HG03469 (cell line): ENCODE data around the gene GNA15.
"Not testable (repeated sequence)": the region's sequence is repeated elsewhere in the genome, so short reads cannot be mapped to it uniquely, and the experiment has no call there.

ENCODE experiments used
- ATAC-seq: cut with Tn5 transposase; IDR thresholded peaks from one replicate; pipeline ENCODE4 v1.9.1; 2021; ENCODE audit warnings: mild to moderate bottlenecking, moderate library complexity, moderate number of reproducible peaks; ENCODE audit not compliant: unreplicated experiment

GNA15 gene

DNA sequence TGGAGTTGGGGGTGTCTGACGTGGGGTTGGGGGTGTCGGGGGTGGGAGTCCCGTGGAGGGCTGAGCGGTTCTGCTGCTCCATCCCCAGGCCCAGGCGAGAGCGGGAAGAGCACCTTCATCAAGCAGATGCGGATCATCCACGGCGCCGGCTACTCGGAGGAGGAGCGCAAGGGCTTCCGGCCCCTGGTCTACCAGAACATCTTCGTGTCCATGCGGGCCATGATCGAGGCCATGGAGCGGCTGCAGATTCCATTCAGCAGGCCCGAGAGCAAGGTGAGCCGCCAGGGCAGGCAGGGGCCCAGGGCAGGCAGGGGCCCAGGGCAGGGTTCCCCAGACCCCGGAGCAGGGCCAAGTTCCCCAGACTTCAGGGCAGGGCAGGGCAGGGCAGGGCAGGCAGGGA, 12.7 kb downstream of the GNA15 start:
- ATAC-seq, result no peak

DNA sequence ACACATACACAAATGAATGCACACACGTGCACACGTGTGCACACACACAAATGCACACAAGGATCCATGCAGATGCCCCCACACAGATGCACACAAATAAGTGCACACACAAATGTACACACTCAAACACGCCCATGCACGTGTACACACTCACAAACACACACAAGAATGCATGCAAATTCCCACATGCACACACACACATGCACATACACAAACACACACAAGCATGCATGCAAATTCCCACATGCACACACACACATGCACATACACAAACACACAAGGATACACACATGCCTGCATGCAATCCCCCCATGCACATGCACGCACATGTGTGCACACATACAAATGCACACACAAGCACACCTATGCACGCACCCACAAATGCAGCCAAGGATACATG, 13.3 kb downstream of the GNA15 start:
- no peak for ATAC-seq

DNA sequence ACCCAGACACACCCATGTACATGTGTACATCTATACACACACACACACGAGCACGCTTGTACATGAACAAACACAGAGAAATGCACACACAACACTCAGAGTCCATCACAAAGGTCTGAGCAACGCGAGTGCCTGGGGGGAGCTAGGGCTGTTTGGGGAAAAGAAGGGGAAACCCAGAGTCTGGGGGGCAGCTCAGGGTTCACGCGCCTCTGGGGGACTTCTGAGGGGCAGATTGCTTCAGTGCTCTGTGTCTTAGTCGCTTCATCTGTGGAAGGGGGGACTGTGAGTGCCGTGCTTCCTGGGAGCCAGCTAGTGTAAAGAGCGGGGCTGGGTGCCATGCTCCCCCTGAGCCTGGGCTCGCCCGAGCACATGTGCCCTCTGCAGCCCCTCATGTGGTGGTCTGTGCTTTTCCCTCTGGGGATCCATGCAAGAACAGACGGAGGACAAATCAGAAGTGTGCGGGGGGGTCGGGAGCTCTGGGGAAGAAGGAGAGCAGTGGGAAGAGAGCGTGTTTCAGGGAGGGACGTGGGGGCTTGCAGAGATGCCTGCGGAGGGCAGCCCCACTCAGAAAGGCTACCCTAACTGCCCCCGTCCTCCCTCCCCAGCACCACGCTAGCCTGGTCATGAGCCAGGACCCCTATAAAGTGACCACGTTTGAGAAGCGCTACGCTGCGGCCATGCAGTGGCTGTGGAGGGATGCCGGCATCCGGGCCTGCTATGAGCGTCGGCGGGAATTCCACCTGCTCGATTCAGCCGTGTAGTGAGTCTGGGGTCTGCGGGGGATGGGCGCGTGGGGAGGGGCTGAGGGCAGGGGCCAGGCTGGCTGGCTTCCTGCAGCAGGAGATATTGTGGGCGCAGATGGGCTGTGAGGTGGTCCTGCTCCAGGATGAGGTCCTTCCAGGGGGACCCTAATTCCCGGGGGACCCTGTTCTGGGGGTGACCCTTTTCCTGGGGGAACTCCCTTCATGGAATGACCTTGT, 14.0 kb downstream of the GNA15 start:
- no peak for ATAC-seq

DNA sequence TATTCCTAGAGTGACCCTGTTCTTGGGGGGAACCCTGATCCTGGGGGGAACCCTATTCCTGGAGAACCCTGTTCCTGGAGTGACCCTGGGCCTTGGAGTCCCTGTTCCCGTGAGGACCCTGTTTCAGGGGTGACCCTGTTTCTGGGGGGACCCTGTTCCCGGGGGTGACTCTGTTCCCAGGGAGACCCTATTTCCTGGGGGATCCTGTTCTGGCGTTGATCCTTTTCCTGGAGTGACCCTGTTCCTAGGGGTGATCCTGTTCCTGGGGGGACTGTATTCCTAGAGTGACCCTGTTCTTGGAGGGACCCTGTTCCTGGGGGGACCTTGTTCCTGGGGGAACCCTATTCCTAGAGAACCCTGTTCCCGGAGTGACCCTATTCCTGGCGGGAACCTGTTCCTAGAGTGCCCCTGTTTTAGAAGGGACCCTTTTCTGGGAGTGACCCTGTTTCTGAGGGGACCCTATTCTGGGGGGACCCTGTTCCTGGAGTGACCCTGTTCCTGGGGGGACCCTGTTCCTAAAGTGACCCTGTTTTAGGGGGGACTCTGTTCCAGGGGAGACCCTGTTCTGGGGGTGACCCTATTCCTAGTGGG, 15.0 kb downstream of the GNA15 start:
- ATAC-seq, result no peak

DNA sequence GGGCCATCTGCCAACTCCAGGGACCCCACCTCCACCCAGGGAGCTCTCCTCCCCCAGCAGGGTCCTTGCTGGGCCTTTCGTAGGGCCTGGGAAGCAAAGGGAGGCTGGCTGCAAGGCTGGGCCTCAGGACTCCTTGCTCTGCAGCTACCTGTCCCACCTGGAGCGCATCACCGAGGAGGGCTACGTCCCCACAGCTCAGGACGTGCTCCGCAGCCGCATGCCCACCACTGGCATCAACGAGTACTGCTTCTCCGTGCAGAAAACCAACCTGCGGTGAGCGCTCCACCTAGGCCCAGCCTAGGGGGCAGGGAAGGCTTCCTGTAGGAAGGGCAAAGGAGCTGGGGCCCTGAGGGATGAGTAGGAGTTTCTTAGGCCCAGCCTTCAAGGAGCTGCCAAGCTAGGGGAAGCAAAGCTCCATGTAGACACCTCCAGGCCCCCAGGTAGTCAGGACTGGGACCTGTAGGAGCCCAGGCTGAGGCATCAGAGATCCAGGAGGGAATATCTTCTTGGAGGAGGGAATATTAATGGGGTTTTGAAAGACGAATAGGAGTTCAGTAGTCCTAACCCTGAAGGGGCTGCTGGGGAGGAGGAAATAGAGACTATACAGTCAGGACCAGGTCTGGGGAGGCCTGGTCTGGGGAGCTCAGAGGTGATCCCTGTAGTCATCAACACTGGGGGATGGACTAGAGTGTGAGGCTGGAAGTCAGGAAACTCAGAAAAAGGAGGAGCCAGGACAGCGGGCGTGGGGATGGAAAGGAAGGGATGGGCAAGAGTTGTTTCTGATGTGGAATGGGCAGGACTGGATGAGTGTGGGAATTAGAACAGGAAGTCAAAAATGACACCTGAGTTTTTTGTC, 16.0 kb downstream of the GNA15 start:
- ATAC-seq, result no peak

DNA sequence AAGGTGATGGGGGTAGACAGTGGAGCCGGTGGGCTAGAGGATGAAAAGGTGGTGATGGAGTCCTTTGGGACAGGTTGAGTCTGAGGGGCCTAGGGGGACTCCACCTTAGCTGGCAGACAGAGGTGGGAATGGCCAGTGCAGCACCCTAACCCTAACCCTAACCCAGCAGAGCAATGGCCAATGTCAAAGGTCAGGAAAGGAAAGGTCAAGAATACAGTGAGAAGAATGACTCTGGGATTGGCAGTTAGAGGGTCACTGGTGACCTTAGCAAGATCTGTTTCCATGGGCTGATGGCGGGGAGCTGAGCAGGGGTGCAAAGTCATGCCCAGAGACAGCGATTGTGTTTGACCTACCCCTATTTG, 16.6 kb downstream of the GNA15 start:
- ATAC-seq, result no peak

DNA sequence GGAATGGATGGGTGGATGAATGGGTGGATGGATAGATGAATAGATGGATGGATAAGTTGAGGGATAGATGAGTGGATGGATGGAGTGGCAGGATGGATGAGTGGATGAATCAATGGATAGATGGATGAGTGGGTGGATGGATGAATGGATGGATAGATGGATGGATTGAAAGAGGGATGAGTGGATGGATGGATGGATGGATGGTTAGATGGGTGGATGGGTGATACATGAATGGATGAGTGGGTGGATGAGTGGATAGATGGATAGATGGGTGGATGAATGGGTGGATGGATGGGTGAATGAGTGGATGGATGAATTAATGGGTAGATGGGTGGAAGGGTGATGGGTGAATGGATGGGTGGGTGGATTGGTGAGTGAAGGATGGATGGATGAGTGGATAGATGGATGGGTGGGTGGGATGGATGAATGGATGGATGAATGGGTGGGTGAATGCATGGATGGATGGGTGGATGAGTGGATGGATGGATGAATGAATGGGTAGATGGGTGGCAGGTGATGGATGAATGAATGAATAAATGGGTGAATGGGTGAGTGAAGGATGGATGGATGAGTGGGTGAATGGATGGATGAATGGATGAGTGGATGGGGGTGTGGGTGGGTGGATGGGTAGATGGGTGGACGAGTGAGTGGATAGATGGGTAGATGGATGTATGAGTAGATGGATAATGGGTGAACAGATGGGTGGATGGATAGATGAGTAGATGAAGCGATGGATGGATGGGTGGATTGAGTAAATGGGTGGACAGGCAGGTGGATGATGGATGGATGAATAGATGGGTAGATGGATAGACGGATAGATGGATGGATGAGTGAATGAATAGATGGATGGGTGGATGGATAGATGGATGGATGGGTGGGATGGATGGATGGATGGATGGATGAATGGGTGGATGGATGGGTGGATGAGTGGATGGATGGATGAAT, 17.7 kb downstream of the GNA15 start:
- ATAC-seq, result no peak

DNA sequence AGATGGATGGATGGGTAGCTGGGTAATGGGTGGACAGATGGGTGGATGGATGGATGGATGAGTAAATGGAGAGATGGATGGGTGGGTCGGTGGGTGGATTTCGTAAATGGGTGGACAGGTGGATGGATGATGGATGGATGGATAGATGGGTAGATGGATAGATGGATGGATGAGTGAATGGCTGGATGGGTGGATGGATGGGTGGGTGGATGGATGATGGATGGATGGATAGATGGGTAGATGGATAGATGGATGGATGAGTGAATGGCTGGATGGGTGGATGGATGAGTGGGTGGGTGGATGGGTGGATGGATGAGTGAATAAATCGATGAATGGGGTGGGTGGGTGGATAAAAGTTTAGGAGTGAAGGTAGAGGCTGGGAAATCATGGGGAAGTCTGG, 18.6 kb downstream of the GNA15 start:
- ATAC-seq, result not testable (repeated sequence)

DNA sequence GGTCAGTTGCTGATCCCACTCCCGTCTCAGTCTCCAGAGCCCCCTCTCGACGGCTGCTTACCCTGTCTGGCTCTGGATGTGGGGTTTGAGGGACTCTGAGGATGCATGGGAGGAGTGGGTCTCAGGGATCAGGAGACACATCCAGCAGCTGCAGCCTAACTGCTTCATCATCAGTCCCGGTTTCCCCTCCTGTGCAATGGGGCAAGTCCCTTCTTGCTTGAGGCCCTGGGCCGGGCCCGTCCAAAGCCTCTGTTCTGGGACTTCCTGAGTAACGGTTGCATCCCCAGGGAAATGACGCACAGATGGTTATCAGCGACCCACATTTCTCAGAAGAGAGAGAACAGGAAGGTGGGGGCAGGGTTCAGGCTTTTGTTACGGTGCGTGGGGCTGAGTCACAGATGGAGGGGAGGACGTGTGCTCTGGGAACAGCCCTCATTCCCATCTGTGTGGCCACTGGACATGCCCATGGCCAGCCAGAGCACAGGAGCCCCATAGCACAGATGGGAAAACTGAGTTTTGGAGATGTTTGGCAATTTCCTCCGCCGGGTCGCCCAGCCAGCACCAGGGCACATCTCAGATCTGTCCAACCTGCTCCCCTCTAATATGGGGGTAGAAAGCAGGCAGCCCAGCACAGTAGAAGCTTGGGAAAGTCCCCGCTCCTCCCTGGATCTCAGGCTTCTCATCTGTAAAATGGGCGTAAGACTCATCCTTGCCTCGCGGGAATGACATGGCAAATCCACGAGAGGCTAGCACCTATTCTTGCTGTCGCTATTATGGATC, 19.3 kb downstream of the GNA15 start:
- no peak for ATAC-seq

DNA sequence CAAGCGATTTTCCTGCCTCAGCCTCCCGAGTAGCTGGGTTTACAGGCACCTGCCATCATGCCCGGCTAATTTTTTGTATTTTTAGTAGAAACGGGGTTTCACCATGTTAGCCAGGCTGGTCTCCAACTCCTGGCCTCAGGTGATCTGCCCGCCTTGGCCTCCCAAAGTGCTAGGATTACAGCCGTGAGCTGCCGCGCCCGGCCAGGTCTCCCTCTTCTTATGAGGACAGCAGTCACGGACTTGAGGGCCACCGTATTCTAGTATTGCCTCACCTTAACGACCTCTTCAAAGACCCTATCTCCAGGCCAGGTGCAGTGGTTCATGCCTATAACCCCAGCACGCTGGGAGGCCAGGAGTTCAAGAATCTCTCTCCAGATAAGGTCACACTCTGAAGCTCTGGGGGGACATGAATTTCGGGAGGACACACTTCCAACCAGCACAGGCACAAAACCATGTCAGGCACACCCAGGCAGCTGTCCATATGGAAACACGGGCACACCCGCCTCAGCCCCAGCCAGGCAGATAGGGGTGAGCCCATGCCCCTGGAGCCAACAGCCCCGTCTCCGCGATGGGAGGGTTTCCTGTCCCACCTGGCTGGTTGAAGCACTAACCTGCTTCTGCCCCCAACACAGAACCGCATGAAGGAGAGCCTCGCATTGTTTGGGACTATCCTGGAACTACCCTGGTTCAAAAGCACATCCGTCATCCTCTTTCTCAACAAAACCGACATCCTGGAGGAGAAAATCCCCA, 21.4 kb downstream of the GNA15 start:
- no peak for ATAC-seq

DNA sequence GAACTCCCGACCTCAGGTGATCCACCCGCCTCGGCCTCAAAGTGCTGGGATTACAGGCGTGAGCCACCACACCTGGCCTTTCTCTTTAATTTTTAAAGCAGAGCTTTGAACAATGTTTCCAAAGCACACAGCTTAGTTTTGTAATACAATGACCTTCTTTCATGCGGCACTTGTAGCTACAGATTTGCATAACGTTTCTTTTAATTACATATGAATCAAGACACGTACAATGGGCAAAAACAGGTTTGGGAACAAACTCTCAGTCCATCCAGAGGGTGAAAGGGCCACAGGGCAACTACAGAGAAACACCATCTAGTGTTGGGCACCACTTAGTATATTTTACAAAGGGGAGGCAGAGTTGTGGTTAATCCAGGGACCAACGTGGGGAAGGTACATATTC, 23.7 kb downstream of the GNA15 start:
- ATAC-seq, result no peak

DNA sequence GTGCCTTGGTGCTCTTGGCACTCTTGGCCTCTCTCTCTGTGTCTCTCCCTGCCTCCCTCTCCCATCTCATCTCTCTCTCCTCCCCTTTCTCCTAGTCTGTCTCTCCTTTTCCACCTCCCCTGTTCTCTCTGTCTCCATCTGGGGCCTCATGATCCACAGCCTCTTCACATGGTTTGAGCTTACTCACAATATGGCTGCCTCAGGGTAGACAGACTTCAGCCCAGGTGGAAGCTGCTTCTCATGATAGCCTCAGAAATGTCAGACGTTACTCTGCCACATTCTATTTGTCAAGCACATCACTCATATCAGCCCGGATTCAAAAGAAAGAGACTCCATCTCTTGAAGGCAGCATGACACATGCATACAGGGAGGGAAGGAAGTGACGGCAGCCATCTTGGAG, 24.4 kb downstream of the GNA15 start:
- ATAC-seq, result no peak

DNA sequence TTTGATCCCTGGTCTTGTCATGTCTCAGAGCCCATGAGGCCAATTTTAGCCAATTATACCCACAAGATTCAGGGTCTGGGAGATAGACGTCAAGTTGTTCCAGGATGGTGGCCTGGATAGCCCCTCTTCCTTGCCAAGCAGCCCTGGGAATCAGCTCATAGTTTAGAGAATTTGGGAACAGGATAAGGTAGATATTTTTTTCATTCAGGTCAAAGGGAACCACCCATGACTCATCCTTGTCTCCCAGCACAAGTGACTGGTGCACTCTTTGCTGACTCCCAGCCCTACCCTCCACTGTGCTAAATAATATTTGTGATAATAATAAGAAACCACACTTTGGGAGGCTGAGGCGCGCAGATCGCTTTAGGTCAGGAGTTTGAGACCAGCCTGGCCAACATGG, 25.6 kb downstream of the GNA15 start:
- ATAC-seq, result no peak

DNA sequence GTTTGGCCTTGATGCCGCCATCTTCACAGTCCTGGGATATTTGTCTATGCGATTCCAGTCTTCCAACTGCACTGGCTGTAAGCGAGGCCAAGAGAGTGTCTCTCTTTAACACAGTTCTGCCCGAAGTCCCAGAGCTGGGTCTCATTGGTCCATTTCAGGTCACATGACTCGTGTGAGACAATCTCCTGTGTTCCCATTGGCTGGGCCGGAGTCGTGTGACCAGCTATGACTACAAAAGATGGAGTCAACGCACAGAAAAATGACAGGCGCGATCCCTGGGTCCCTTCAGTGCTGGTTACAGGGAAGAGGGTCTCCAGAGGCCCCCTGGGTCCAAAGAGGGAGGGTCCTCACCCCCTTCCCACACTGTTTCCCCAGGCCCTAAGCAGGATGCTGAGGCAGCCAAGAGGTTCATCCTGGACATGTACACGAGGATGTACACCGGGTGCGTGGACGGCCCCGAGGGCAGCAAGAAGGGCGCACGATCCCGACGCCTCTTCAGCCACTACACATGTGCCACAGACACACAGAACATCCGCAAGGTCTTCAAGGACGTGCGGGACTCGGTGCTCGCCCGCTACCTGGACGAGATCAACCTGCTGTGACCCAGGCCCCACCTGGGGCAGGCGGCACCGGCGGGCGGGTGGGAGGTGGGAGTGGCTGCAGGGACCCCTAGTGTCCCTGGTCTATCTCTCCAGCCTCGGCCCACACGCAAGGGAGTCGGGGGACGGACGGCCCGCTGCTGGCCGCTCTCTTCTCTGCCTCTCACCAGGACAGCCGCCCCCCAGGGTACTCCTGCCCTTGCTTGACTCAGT, 26.8 kb downstream of the GNA15 start:
- ATAC-seq, result no peak

DNA sequence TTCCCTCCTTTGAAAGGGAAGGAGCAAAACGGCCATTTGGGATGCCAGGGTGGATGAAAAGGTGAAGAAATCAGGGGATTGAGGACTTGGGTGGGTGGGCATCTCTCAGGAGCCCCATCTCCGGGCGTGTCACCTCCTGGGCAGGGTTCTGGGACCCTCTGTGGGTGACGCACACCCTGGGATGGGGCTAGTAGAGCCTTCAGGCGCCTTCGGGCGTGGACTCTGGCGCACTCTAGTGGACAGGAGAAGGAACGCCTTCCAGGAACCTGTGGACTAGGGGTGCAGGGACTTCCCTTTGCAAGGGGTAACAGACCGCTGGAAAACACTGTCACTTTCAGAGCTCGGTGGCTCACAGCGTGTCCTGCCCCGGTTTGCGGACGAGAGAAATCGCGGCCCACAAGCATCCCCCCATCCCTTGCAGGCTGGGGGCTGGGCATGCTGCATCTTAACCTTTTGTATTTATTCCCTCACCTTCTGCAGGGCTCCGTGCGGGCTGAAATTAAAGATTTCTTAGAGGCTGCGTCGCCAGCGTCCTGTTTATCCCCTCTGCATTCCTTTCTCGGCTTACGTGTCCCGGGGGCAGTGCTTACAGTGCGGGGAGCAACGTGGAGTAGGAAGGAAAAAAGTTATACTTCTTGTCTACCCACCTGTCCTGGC, 27.5 kb downstream of the GNA15 start:
- ATAC-seq, result no peak

DNA sequence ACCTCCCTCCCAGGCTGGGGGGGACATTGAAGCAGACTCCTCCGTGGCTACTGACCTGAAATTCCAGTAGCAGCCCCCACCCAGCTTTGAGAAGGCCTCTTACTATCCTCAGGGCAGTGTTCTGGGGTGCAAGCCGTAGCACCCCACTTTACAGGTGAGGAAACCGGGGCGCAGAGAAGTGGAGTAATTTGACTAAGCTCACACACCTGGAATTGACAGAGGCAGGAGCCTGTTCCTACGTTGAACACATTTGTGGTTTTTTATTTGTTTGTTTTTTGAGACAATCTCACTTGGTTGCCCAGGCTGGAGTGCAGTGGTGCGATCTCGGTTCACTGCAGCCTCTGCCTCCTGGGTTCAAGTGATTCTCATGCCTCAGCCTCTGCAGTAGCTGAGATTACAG, 28.1 kb downstream of the GNA15 start:
- ATAC-seq, result no peak

DNA sequence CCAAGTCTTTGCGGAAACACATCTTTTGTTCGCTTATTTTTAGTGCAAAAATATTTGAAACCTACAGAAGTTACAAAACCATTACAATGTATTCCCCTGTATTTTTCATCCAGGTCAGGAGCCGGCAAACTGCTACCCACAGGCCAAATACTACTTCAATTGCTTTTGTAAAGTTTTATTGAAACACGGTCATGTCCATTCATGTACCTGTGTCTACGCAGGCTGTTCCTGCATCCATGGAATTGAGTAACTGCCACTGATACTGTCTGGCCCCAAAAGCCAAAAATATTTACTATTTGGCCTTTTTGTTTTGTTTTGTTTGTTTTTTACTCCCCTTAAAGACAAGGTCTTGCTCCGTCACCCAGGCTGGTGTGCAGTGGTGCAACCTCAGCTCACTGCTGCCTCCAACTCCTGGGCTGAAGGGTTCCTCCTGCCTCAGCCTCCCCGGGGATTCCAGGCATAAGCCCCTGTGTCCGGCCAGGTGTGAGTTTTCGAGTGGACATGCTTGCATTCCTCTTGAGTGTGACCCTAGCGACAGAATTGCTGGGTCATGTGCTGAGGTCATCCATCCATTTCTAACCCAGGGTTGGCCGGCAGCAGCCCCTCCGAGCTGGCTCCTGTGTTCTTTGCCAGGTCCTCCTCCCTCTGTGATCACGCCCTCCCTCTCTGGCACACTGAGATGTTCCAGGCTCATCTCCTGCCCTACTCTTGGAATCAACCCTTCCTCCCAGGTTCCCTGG, 31.9 kb downstream of the GNA15 start:
- no peak for ATAC-seq
